Stromal cell of bone marrow (primary cell): ENCODE results near the gene NPY1R.

Experiments used
- DNase-seq: peaks from one replicate; pipeline ENCODE4 v3.0.0-alpha.2; 2012; ENCODE audit warnings: low read depth

Gene NPY1R

GRCh38 chr4:163332526-163333406 lies at the start of gene NPY1R:
NPY1R (minus strand) TSS chr4:163332596; CDS start chr4:163326554, 6,042 bp downstream.
- peak; percentile 62 for DNase-seq

GRCh38 chr4:163380703-163381102 lies 48.3 kb upstream of the NPY1R start:
- no peak for DNase-seq

- no peak for DNase-seq
These were observed 46.3 kb upstream of the NPY1R start for GRCh38 chr4:163378661-163379060.

- no peak for DNase-seq
These were observed 39.6 kb upstream of the NPY1R start for GRCh38 chr4:163372029-163372428.

DNA sequence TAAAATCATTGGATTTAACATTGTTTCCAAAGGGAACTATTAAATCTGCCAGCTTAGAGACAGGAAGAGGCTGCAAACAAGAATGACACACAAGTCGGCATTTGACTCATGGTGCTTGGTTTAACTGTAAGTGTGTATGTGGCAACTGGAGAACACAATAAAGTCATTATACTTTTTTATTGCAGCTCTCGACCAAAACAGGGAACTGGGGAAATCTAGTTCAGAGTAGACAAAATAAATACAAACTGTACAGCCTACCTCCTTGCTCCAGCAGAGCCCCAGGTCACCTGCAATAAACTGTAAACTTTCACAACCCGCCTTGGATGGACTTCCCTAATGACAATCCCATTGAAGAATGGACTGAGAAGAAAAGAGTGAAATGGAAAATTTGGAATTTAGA lies 35.3 kb upstream of the NPY1R start:
- DNase-seq: no peak

GRCh38 chr4:163356104-163356503 lies 23.7 kb upstream of the NPY1R start:
- DNase-seq: no peak

- no peak for DNase-seq
These were observed 20.7 kb upstream of the NPY1R start for GRCh38 chr4:163353054-163353453.

DNA sequence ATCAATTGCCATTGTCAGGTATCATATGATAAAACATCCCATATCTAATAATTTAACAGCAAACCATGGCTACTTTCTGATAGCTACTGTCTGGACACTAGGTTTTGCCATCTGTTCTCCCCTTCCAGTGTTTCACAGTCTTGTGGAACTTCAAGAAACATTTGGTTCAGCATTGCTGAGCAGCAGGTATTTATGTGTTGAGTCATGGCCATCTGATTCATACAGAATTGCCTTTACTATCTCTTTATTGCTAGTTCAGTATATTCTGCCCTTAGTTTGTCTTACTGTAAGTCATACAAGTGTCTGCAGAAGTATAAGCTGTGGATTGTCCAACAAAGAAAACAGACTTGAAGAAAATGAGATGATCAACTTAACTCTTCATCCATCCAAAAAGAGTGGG lies 18.3 kb upstream of the NPY1R start:
- no peak for DNase-seq

GRCh38 chr4:163344147-163345125 lies 12.0 kb upstream of the NPY1R start:
- no peak for DNase-seq

GRCh38 chr4:163343604-163344146 lies 11.3 kb upstream of the NPY1R start, which contains the start of gene NPY5R:
NPY5R (plus strand) TSS chr4:163343892; CDS start chr4:163350274, 6,382 bp downstream.
- DNase-seq: no peak

DNA sequence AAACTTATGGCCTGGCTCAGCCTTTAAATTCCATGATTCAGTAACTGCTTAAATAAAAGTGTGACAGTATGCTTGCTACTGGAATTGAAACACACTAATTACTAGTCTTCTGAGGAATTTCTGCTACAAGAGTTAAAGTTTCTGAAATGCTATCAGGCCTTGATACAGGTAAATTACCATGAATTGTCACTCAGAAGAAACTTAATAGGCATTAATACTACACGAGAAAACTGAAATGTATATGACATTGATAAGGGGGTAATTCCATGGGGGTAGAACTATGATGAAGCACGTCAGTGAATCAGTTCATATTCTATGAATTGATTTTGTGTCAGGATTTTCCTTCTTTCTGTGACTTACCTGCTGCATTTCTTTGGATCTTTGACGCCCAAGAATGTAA lies 3.0 kb upstream of the NPY1R start:
- no peak for DNase-seq

DNA sequence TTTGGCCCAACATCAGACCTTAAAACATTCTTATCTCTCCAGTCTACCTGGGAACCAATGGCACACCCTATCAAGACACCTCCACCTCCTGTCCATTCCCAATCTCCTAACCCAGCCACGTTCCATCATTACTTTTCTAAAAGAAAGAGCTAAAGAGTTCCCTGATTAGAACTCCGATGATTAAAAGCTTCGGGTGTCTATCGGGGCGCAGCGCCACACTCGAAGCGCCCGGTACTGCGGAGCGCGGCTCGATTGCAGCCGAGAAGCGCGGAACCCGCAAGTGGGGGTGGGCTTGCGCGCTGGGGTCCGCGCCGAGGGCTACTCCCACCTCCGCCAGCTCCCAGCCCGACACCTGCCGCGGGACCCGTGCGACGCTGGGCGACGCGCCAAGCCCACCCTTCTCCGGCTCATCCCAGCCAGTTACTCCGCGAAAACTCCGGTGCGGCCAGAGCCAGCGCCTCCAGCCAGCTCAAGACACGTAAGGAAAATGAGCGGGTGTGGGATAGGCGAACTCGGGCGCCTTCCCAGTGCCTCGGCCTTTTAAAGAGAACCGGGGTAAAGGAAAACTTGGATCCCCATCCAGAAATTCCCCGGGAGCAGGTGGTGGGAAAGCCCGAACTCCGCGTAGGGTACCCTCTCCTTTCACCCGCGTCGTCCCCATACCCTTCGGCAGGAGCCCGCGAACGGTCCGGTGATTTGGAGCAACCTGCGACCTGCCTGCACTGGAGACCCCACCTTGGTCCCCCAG lies 593 bp downstream of the NPY1R start:
- DNase-seq: no peak

DNA sequence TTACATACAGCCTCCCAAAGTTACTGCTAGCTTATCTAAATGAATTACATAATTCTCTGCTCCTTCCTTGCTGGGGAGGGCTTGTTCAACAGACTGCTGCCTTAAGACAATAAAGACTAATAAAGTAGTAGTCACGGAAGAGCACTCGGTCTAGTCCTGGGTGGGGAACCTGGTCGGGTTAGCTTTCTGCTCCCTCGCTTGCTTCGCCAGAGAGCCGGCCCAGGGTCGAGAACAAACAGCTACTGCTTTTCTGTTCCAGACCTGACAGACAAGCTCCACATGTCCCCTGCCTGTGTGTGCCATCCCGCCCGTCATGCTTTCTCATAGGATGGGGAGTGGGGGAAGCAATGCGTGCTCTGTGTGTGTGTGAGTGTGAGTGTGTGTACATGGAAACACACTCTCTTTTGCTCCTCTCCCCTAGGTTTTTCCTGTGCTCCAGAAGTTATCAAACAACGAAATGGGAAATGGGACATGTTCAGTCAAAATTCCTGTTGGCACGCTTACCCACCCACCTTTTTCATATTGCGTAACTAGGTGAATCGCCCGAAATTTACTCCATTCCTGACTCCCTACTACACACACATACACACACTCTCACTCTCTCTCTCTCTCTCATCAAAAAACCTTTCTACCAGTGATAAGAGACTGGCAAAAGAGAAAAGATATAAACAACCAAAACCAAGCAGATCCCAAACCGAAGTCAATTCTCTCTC lies 1.3 kb downstream of the NPY1R start:
- no peak for DNase-seq

DNA sequence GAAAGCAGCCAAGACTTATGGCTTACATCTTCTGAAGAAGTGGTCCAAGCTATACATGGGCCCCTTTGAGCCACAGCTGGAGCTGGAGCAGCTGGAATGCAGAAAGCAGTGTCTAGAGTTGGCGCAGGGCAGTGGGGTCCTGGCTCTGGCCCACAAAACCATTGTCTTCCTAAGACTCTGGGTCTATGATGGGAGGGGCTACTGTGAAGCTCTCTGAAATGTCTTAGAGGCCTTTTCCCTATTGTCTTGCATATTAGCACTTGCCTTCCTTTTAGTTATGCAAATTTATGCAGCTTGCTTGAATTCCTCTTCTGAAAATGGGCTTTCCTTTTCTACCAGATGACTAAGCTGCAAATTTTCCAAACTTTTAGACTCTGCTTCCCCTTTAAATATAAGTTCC lies 15.3 kb downstream of the NPY1R start:
- DNase-seq: no peak

DNA sequence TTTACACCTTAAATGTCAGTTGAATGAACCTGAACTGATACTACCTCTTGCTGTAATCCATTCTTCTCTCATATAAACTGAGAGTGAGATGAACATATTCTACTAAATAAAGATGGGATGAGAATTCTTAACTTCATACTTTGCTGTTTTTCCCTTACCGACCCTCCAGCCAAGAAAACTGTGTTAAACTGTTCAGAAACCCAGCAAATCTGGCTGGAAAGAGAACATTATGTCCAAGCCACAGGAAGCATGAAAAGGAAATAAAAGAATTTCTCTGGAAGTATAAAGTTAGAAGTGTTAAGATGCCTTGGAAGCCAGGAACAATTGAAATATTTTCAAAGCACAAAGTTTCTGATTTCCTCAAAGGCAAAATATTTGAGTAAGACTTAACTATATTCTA lies 22.9 kb downstream of the NPY1R start:
- DNase-seq: no peak

DNA sequence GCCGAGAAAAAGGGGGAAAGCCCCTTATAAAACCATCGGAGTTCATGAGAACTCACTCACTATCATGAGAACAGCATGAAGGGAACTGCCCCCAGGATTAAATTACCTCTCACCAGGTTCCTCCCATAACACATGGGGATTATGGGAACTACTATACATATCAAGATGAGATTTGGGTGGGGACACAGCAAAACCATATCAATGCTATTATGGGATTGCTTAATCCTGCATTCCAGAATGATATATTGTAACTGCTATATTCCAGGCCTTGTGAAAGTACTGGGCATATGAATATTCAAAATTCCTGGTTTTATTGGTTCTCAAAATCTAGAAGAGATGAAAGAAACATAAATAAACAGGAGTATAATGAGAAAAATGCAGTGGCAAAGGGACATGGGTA lies 29.3 kb downstream of the NPY1R start:
- DNase-seq: no peak

GRCh38 chr4:163300445-163300844 lies 32.0 kb downstream of the NPY1R start:
- DNase-seq: no peak

GRCh38 chr4:163295138-163295537 lies 37.3 kb downstream of the NPY1R start:
- no peak for DNase-seq

- no peak for DNase-seq
These were observed 48.1 kb downstream of the NPY1R start for GRCh38 chr4:163284304-163284703.

DNA sequence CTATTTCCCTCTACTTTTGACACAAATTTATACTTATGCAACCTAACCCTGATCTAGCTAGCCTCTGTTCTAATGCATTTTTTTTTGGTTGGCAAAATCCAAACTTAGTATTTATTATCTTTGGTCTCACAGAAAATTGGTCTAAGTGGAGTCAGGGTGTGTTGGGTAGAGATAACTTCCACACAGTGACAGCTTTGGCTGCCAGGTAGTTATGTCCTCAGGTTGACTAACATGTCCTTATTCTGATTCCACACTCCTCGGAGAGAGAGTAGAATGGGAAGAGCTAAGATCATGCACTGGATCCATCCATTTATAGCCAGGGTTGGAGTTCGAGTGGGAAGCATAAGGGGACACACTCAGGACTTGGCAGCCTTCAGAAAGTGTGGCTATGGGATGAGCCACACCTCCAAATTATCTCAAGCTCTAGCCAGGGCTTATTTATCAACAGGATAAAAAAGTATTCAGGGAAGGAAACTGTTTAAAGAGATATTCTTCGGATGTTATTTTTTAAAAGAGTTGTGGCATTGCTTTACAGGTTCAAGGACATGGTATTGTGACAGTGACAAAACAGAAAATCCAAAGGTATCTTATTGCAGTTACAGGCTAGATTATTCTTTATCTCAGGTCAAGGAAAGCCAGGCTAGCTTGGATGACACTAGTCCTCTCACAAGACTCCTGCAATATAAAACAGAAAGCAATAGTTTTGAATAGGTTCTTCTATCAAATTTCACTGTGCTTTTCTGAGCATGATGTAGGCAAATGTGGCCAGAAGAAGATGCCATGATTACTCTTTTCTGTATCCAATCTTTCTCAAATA lies 51.5 kb downstream of the NPY1R start:
- DNase-seq: no peak
